Ishikawa (cell line): Measurements from ENCODE around the gene GAS7.

Experiments
- CEBPB ChIP-seq: IDR thresholded peaks from 2 replicates; pipeline ENCODE4 v1.6.1; 2012
- CREB1 ChIP-seq: IDR thresholded peaks from 2 replicates; pipeline ENCODE4 v1.6.1; 2012; ENCODE audit warnings: low read depth
- EGR1 ChIP-seq: IDR thresholded peaks from 2 replicates; pipeline ENCODE4 v1.6.1; 2012
- EP300 ChIP-seq: IDR thresholded peaks from 2 replicates; pipeline ENCODE4 v1.6.1; 2012; ENCODE audit warnings: borderline replicate concordance
- NFIC ChIP-seq: IDR thresholded peaks from 2 replicates; pipeline ENCODE4 v1.6.1; 2012
- RAD21 ChIP-seq: IDR thresholded peaks from 2 replicates; pipeline ENCODE4 v1.6.1; 2012; ENCODE audit warnings: low read depth
- TCF12 ChIP-seq: IDR thresholded peaks from 2 replicates; pipeline ENCODE4 v1.6.1; 2012; ENCODE audit warnings: low read depth
- YY1 ChIP-seq: IDR thresholded peaks from 2 replicates; pipeline ENCODE4 v1.6.1; 2012; ENCODE audit warnings: low read depth
- TF ChIP-seq, protein P1 (sequence below): IDR thresholded peaks from 2 replicates; pipeline ENCODE4 v1.6.1; 2012
- TF ChIP-seq, protein P2 (sequence below): IDR thresholded peaks from 2 replicates; pipeline ENCODE4 v1.6.1; 2012
- TF ChIP-seq, protein P3 (sequence below): IDR thresholded peaks from 2 replicates; pipeline ENCODE4 v1.6.1; 2012; ENCODE audit warnings: low read depth, mild to moderate bottlenecking

- TF ChIP-seq TCF12 (no peak), YY1 (no peak), EP300 (no peak), EGR1 (no peak), RAD21 (no peak), CREB1 (no peak), CEBPB (no peak), NFIC (no peak)
- TF ChIP-seq, protein P1, sequence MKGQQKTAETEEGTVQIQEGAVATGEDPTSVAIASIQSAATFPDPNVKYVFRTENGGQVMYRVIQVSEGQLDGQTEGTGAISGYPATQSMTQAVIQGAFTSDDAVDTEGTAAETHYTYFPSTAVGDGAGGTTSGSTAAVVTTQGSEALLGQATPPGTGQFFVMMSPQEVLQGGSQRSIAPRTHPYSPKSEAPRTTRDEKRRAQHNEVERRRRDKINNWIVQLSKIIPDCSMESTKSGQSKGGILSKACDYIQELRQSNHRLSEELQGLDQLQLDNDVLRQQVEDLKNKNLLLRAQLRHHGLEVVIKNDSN = no peak
- TF ChIP-seq, protein P2, sequence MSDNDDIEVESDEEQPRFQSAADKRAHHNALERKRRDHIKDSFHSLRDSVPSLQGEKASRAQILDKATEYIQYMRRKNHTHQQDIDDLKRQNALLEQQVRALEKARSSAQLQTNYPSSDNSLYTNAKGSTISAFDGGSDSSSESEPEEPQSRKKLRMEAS = no peak
- TF ChIP-seq, protein P3, sequence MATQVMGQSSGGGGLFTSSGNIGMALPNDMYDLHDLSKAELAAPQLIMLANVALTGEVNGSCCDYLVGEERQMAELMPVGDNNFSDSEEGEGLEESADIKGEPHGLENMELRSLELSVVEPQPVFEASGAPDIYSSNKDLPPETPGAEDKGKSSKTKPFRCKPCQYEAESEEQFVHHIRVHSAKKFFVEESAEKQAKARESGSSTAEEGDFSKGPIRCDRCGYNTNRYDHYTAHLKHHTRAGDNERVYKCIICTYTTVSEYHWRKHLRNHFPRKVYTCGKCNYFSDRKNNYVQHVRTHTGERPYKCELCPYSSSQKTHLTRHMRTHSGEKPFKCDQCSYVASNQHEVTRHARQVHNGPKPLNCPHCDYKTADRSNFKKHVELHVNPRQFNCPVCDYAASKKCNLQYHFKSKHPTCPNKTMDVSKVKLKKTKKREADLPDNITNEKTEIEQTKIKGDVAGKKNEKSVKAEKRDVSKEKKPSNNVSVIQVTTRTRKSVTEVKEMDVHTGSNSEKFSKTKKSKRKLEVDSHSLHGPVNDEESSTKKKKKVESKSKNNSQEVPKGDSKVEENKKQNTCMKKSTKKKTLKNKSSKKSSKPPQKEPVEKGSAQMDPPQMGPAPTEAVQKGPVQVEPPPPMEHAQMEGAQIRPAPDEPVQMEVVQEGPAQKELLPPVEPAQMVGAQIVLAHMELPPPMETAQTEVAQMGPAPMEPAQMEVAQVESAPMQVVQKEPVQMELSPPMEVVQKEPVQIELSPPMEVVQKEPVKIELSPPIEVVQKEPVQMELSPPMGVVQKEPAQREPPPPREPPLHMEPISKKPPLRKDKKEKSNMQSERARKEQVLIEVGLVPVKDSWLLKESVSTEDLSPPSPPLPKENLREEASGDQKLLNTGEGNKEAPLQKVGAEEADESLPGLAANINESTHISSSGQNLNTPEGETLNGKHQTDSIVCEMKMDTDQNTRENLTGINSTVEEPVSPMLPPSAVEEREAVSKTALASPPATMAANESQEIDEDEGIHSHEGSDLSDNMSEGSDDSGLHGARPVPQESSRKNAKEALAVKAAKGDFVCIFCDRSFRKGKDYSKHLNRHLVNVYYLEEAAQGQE = no peak
Measured at GRCh38 chr17:9868552-9868951, 329.9 kb downstream of the GAS7 start.
